HG02571 (cell line): ENCODE measurements around the gene OXSM.

Source experiments
- ATAC-seq: cut with Tn5 transposase; IDR thresholded peaks from one replicate; pipeline ENCODE4 v1.9.1; 2021; ENCODE audit warnings: mild to moderate bottlenecking, moderate library complexity; ENCODE audit not compliant: unreplicated experiment

The OXSM gene

GRCh38 chr3:25789596-25790556, at the start of gene OXSM:
Gene OXSM (plus strand): TSS chr3:25790090. CDS start chr3:25791021, 931 bp downstream.
- peak; percentile 94 for ATAC-seq

DNA sequence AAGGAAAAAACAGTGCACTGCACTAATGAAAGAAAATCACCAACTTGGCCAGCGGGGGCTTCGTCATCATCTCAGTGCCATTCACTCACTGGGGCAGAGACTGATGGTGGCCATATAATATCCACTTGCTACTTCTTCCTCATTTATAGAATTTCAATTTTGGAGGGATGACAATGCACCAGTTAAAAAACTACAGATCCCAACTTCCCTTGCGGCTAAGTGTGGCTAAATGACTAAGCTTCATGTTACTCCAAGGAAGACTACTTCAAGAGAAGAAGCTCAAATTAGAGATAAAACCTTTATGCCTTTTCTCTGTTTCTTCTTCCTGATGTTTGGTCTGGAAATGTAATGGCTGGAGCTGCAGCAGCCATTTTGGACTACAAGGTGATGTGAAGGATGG, 45.4 kb upstream of the OXSM start:
- ATAC-seq: no peak

GRCh38 chr3:25747033-25747432, 42.9 kb upstream of the OXSM start:
- no peak for ATAC-seq

- no peak for ATAC-seq
Observed at GRCh38 chr3:25748189-25748588, 41.7 kb upstream of the OXSM start.

- ATAC-seq: no peak
Observed at GRCh38 chr3:25749031-25749581, 40.8 kb upstream of the OXSM start.

DNA sequence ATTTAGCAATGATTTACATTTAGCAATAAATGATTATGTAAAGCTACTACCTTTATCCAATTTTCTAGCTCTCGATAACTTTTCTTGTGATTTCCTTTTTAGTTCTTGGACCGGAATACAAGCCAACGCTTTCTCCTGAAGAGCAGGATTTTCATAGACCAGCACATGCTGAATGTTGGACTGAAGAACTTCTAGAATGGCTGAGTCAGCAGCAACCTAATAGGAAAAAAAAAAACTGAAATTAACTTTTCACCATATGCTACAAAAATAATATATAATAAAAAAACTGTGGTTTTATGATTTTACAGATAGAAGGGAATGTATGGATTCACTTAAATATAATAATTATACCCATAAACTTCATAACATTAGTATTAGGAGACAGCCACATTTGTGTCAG, 38.8 kb upstream of the OXSM start:
- ATAC-seq: no peak

DNA sequence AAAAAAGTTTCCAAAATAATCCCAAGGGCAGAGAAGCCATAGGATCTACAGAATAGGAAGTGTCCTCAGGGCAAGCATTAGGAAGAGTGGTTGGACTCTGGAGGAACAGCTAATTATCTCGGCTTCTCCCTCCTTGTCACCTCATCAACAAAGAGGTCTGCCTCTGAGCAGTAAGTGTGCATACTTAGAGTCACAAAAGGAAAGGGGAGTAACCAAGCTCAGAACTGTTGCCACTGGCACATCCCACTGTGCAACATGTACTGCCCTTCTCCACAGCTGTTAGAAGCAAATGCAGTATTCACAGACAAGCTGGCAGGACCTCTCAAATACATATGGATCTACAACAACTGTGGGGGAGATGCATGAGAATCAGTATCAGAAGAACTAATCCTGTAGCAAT, 38.2 kb upstream of the OXSM start:
- no peak for ATAC-seq

- peak; percentile 79 for ATAC-seq
Observed at GRCh38 chr3:25768851-25769250, 21.0 kb upstream of the OXSM start.

DNA sequence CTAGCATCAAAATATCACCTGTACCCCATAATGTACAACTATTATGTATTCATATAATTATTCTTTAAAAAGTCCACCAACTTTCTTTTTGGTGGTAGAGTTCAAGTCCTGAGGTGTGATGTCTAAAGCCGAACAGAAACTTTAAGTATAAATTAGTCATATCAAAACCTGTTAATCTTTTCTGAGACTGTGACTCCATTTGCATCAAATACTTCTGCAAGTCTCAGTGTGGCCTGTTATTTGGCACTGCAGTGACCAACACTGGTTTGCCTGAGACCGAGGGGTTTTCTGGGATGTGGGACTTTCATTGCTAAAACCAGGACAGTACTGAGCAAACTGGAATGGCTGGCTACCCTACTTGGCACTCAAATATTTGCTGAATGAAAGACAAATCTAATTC, 14.0 kb upstream of the OXSM start:
- no peak for ATAC-seq

DNA sequence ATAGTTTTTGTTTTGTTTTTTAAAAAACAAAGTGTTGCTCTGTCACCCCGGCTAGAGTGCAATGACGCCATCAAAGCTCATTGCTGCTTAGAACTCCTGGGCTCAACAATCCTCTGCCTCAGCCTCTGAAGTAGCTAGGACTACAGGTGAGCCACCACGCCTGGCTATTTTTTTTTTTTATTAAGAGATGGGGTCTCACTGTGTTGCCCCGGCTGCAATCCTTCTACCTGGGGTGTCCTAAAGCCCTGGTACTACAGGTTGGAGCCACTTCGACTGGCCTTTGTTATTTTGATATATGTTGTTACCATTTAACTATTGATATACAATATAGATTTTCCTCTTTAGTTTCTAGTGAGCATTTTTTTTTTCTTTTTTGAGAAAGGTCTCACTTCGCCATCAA, 9.3 kb upstream of the OXSM start:
- no peak for ATAC-seq

- no peak for ATAC-seq
Observed at GRCh38 chr3:25781145-25781757, 8.6 kb upstream of the OXSM start.

GRCh38 chr3:25781758-25782594, 7.9 kb upstream of the OXSM start:
- ATAC-seq: peak; percentile 48

- no peak for ATAC-seq
Observed at GRCh38 chr3:25782636-25782937, 7.3 kb upstream of the OXSM start.

- peak; percentile 72 for ATAC-seq
Observed at GRCh38 chr3:25782938-25783660, 6.8 kb upstream of the OXSM start, which contains the start of gene NGLY1. Gene NGLY1 (minus strand): TSS chr3:25783443. CDS start chr3:25783390, 53 bp downstream.

- ATAC-seq: peak; percentile 34
Observed at GRCh38 chr3:25783661-25784512, 6.0 kb upstream of the OXSM start.

DNA sequence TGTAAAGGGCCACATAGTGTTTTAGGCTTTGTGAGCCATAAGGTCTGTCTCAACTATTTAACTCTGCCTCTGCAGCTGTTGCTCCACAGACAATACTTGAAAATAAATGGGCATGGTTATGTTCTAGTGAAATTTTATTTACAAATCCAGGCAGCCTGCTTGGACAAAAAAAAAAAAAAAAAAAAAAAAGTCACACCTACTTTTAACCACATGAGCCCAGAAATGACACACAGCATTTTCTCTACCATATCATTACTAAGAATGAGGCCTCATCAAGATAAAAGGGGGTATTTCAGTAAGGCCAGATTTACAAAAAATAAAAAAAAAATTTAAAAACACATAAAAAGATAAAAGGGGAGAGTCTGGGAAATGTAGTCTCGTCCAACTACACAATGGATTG, 4.9 kb upstream of the OXSM start:
- ATAC-seq: no peak

- ATAC-seq: no peak
Observed at GRCh38 chr3:25785826-25786225, 4.1 kb upstream of the OXSM start.

DNA sequence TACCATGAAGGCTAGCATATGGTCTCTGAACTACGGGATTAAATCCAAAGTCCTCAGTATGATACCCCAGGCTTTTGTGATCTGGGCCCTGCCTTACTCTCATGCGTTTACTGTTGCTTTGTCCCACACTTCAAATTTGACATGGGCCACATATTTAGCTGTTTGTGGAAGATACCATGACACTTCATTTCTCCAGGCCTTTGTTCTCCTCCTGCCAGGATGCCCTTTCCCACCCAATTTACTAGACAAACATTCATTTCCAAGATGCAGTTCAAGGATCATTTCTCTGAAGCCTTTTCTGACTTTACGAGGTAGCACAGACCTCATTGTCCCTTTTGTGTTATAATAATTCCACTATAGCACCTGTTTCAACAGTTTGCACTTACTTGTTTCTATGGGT, 2.2 kb upstream of the OXSM start:
- ATAC-seq: no peak

DNA sequence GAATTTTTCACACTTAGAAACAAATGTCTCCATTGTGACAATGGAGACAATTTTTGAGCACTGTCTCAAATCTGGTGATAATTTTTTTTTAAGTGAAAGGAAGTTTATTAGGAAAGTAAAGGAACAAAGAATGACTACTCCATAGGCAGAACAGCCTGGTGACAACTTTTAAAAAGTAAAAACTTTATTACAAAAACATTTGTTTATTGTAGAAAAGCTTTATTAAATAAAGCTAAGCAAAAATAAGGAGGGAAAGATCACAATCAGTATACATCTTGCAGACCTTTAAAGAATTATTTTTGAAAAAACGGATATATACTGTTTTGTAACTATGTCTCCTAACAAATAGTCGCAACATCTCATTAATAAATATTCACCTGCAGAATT, 688 bp upstream of the OXSM start:
- ATAC-seq: no peak

DNA sequence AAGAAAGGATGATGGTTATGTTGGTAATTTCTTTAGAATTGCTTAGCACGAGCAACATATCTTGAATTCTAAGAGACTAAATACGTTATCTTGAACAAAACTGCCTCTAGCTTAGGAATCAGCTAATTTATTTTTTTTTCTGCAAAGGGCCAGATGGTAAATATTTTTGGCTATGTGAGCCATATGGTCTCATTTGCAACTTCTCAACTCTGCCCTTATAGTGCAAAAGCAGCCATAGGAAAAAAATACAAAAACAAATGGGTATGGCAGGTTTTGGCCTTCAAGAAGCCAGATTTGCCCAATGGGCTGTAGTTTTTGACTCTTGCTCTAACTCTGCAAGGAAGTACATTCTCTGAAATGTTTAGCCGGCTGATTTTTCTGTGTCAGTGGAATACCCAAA, 11.9 kb downstream of the OXSM start:
- ATAC-seq: no peak
